ENCODE measurements around the gene FNDC3A.

Gene FNDC3A

GRCh38 chr13:48962281-48962680 lies 13.4 kb upstream of the FNDC3A start:
- no peak for TF ChIP-seq POLR2A (IDR thresholded peaks at IDR 0.05; ENCODE audit: low read depth, low read length)
- DNase-seq (ENCODE audit: insufficient read length, low spot score), result no peak
- no peak for FAIRE-seq

- TF ChIP-seq POLR2A (IDR thresholded peaks at IDR 0.05; ENCODE audit: low read depth, low read length), result no peak
- no peak for DNase-seq (ENCODE audit: insufficient read length, low spot score)
- no peak for FAIRE-seq
Observed at GRCh38 chr13:48965736-48966135, 10.0 kb upstream of the FNDC3A start.

GRCh38 chr13:48969685-48970084 lies 6.0 kb upstream of the FNDC3A start:
- no peak for FAIRE-seq
- DNase-seq (ENCODE audit: insufficient read length, low spot score), result no peak
- no peak for TF ChIP-seq POLR2A (IDR thresholded peaks at IDR 0.05; ENCODE audit: low read depth, low read length)

GRCh38 chr13:48973845-48974431 lies 1.8 kb upstream of the FNDC3A start:
- DNase-seq (ENCODE audit: insufficient read length, low spot score) (no peak), FAIRE-seq (no peak)
- no peak for TF ChIP-seq POLR2A (IDR thresholded peaks at IDR 0.05; ENCODE audit: low read depth, low read length)

- DNase-seq (ENCODE audit: insufficient read length, low spot score), result peak; percentile 15
- FAIRE-seq, result no peak
Observed at GRCh38 chr13:48975101-48975855, 434 bp upstream of the FNDC3A start.

GRCh38 chr13:48976576-48977285 lies 1.0 kb downstream of the FNDC3A start:
- no peak for DNase-seq (ENCODE audit: insufficient read length, low spot score)
- TF ChIP-seq POLR2A (IDR thresholded peaks at IDR 0.05; ENCODE audit: low read depth, low read length), result no peak
- FAIRE-seq, result no peak

More at GRCh38 chr13:48975101-48975855, 434 bp upstream of the FNDC3A start:
- no peak for TF ChIP-seq POLR2A (IDR thresholded peaks at IDR 0.05; ENCODE audit: low read depth, low read length)

- DNase-seq (ENCODE audit: insufficient read length, low spot score) (no peak), FAIRE-seq (no peak)
- TF ChIP-seq POLR2A (IDR thresholded peaks at IDR 0.05; ENCODE audit: low read depth, low read length), result no peak
Observed at GRCh38 chr13:48977286-48977625, 1.5 kb downstream of the FNDC3A start.

GRCh38 chr13:48977973-48978372 lies 2.3 kb downstream of the FNDC3A start:
- no peak for TF ChIP-seq POLR2A (IDR thresholded peaks at IDR 0.05; ENCODE audit: low read depth, low read length)
- FAIRE-seq, result no peak
- DNase-seq (ENCODE audit: insufficient read length, low spot score), result no peak

- FAIRE-seq, result no peak
- DNase-seq (ENCODE audit: insufficient read length, low spot score), result no peak
Observed at GRCh38 chr13:48978942-48979601, 3.4 kb downstream of the FNDC3A start.

GRCh38 chr13:48979892-48980291 lies 4.2 kb downstream of the FNDC3A start:
- FAIRE-seq (no peak), DNase-seq (ENCODE audit: insufficient read length, low spot score) (no peak)
- no peak for TF ChIP-seq POLR2A (IDR thresholded peaks at IDR 0.05; ENCODE audit: low read depth, low read length)

More at GRCh38 chr13:48978942-48979601, 3.4 kb downstream of the FNDC3A start:
- no peak for TF ChIP-seq POLR2A (IDR thresholded peaks at IDR 0.05; ENCODE audit: low read depth, low read length)

GRCh38 chr13:48983331-48983730 lies 7.6 kb downstream of the FNDC3A start:
- no peak for TF ChIP-seq POLR2A (IDR thresholded peaks at IDR 0.05; ENCODE audit: low read depth, low read length)
- DNase-seq (ENCODE audit: insufficient read length, low spot score) (no peak), FAIRE-seq (no peak)

GRCh38 chr13:48985756-48986155 lies 10.0 kb downstream of the FNDC3A start:
- FAIRE-seq (no peak), DNase-seq (ENCODE audit: insufficient read length, low spot score) (no peak)
- no peak for TF ChIP-seq POLR2A (IDR thresholded peaks at IDR 0.05; ENCODE audit: low read depth, low read length)

- DNase-seq (ENCODE audit: insufficient read length, low spot score) (no peak), FAIRE-seq (no peak)
- no peak for TF ChIP-seq POLR2A (IDR thresholded peaks at IDR 0.05; ENCODE audit: low read depth, low read length)
Observed at GRCh38 chr13:48990900-48991299, 15.2 kb downstream of the FNDC3A start.

GRCh38 chr13:48993150-48993549 lies 17.4 kb downstream of the FNDC3A start:
- FAIRE-seq (no peak), DNase-seq (ENCODE audit: insufficient read length, low spot score) (no peak)
- no peak for TF ChIP-seq POLR2A (IDR thresholded peaks at IDR 0.05; ENCODE audit: low read depth, low read length)
